ENCODE data around the gene SH2D3C. TPM values are rescaled to one million over a fixed set of nuclear protein-coding genes. Genes with fewer than 3 reads are reported as not detected.
A peak's percentile ranks its signal among the peaks of the same experiment; 100 is the strongest.

SH2D3C gene
- total RNA-seq, 1 experiment from 2014 or later = not detected

GRCh38 chr9:127801955-127802575 is 23.6 kb upstream of the SH2D3C start:
- H3K27me3 ChIP-seq (ENCODE audit: low read length) = no peaks in the 10 kb centered on the region
- H3K4me3 ChIP-seq (ENCODE audit: low read length) = peak overlapping the region; percentile 66
- no peaks in the 10 kb centered on the region for H3K9me2 ChIP-seq (replicated peaks; ENCODE audit: insufficient read depth, low read length)
- H3K36me3 ChIP-seq (ENCODE audit: insufficient read depth, low read length) = peaks cover 6% of the 10 kb centered on the region; the same call in 1 of the 2 replicates
- H2AFZ ChIP-seq (ENCODE audit: low read length) = peak overlapping the region; percentile 88; the same call in 1 of the 2 replicates
- peak overlapping the region; percentile 39 for H3K27ac ChIP-seq (ENCODE audit: low read length)
- H4K20me1 ChIP-seq (ENCODE audit: insufficient read depth, low read depth, low read length) = peaks cover 6% of the 10 kb centered on the region; the same call in 1 of the 2 replicates
- H3K9ac ChIP-seq (ENCODE audit: low read length) = peak overlapping the region; percentile 76
- peak overlapping the region; percentile 91 for H3K4me2 ChIP-seq (ENCODE audit: low read depth, low read length, poor library complexity, severe bottlenecking)
- no peaks in the 10 kb centered on the region for H3K9me3 ChIP-seq (ENCODE audit: low read length)
- peaks cover 19% of the 10 kb centered on the region for H3K4me1 ChIP-seq (ENCODE audit: low read length)
- peaks cover 28% of the 10 kb centered on the region for H3K79me2 ChIP-seq (ENCODE audit: low read length)
- no peak for DNase-seq

DNA sequence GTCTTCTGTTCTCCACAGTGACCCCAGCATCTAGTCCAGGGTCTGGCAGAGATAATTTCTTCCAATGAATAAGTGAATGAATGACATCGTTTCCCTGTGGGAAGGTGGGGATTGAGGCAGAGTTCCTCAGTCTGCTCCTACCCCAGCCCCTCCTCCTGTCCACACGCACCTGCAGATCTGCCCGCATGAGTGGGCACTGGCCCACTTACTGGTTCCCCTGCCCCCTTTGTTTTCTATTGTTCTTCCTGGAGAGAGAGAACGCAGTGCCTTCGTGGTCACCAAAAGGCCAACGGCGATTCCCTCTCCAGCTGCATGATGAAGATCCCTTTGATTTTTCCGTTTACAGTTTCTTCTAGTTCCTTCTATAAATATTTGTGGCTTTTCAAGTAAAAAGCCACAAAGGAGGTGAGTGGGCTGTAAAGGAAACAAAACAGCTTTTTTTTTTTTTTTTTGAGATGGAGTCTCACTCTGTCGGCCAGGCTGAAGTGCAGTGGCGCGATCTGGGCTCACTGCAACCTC is 18.4 kb upstream of the SH2D3C start:
- no peak for DNase-seq
- Histone ChIP-seq H4K20me1 (ENCODE audit: insufficient read depth, low read depth, low read length) (0 out of 2 replicates have a peak, but pooled peaks cover 10% of the 10 kb centered on the region), H3K4me3 (ENCODE audit: low read length) (no peak overlapping the region), H3K27ac (ENCODE audit: low read length) (no peak overlapping the region), H2AFZ (ENCODE audit: low read length) (no peak overlapping the region), H3K4me2 (ENCODE audit: low read depth, low read length, poor library complexity, severe bottlenecking) (no peak overlapping the region), H3K9me3 (ENCODE audit: low read length) (no peaks in the 10 kb centered on the region), H3K79me2 (ENCODE audit: low read length) (no peaks in the 10 kb centered on the region), H3K4me1 (ENCODE audit: low read length) (peaks cover 3% of the 10 kb centered on the region), H3K36me3 (ENCODE audit: insufficient read depth, low read length) (peaks cover 5% of the 10 kb centered on the region; the same call in 1 of the 2 replicates), H3K9ac (ENCODE audit: low read length) (no peak overlapping the region), H3K9me2 (replicated peaks; ENCODE audit: insufficient read depth, low read length) (no peaks in the 10 kb centered on the region), H3K27me3 (ENCODE audit: low read length) (no peaks in the 10 kb centered on the region)

DNA sequence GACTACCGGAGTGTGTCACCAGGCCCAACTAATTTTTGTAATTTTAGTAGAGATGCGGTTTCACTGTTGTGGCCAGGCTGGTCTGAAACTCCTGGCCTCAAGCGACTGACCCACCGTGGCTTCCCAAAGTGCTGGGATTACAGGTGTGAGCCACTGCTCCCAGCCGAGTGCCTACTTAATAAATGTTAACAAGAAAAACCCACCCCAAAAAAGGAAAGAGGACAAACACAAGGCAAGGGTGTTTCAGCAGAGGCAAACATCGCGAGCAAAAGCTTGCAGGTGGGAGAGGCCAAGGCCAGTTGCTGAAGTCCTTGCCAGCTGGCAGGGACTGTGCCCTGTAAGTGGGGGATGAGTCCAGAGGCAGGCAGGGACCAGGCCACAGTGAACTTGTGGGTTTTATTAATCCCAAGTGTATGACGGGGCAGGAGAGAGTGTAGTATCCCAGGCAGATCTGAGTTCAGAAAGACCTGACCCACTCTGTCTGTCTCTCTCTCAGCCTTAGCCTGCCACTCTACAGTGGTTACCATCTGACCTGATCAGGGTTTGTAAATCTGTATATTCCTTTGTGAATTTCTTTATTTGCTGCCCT is 17.9 kb upstream of the SH2D3C start:
- no peaks in the 10 kb centered on the region for H3K4me1 ChIP-seq (ENCODE audit: low read length)
- H3K4me3 ChIP-seq (ENCODE audit: low read length) = no peak overlapping the region
- H3K9ac ChIP-seq (ENCODE audit: low read length) = no peak overlapping the region
- 0 out of 2 replicates have a peak, but pooled peaks cover 10% of the 10 kb centered on the region for H4K20me1 ChIP-seq (ENCODE audit: insufficient read depth, low read depth, low read length)
- no peak overlapping the region for H3K27ac ChIP-seq (ENCODE audit: low read length)
- no peaks in the 10 kb centered on the region for H3K9me3 ChIP-seq (ENCODE audit: low read length)
- DNase-seq = peak; percentile 50
- peaks cover 5% of the 10 kb centered on the region; the same call in 1 of the 2 replicates for H3K36me3 ChIP-seq (ENCODE audit: insufficient read depth, low read length)
- H3K9me2 ChIP-seq (replicated peaks; ENCODE audit: insufficient read depth, low read length) = no peaks in the 10 kb centered on the region
- H3K79me2 ChIP-seq (ENCODE audit: low read length) = no peaks in the 10 kb centered on the region
- H3K27me3 ChIP-seq (ENCODE audit: low read length) = no peaks in the 10 kb centered on the region
- H3K4me2 ChIP-seq (ENCODE audit: low read depth, low read length, poor library complexity, severe bottlenecking) = no peak overlapping the region
- no peak overlapping the region for H2AFZ ChIP-seq (ENCODE audit: low read length)

- Histone ChIP-seq H3K4me2 (ENCODE audit: low read depth, low read length, poor library complexity, severe bottlenecking) (no peak overlapping the region), H3K27ac (ENCODE audit: low read length) (no peak overlapping the region), H3K79me2 (ENCODE audit: low read length) (no peaks in the 10 kb centered on the region), H3K27me3 (ENCODE audit: low read length) (no peaks in the 10 kb centered on the region), H3K9ac (ENCODE audit: low read length) (no peak overlapping the region), H4K20me1 (ENCODE audit: insufficient read depth, low read depth, low read length) (peaks cover 18% of the 10 kb centered on the region; the same call in 1 of the 2 replicates), H3K9me2 (replicated peaks; ENCODE audit: insufficient read depth, low read length) (no peaks in the 10 kb centered on the region), H3K36me3 (ENCODE audit: insufficient read depth, low read length) (peaks cover 14% of the 10 kb centered on the region), H3K4me1 (ENCODE audit: low read length) (no peaks in the 10 kb centered on the region), H3K9me3 (ENCODE audit: low read length) (no peaks in the 10 kb centered on the region), H3K4me3 (ENCODE audit: low read length) (no peak overlapping the region), H2AFZ (ENCODE audit: low read length) (no peak overlapping the region)
- no peak for DNase-seq
Measured at GRCh38 chr9:127794001-127794791, 15.7 kb upstream of the SH2D3C start.

GRCh38 chr9:127793093-127793708 is 14.7 kb upstream of the SH2D3C start:
- no peak overlapping the region for H3K9ac ChIP-seq (ENCODE audit: low read length)
- no peak for DNase-seq
- no peaks in the 10 kb centered on the region for H3K9me3 ChIP-seq (ENCODE audit: low read length)
- no peak overlapping the region for H3K27ac ChIP-seq (ENCODE audit: low read length)
- H3K79me2 ChIP-seq (ENCODE audit: low read length) = no peaks in the 10 kb centered on the region; the same call in 1 of the 2 replicates
- no peak overlapping the region for H2AFZ ChIP-seq (ENCODE audit: low read length)
- no peak overlapping the region for H3K4me3 ChIP-seq (ENCODE audit: low read length)
- H3K27me3 ChIP-seq (ENCODE audit: low read length) = no peaks in the 10 kb centered on the region
- H3K4me2 ChIP-seq (ENCODE audit: low read depth, low read length, poor library complexity, severe bottlenecking) = no peak overlapping the region
- H4K20me1 ChIP-seq (ENCODE audit: insufficient read depth, low read depth, low read length) = peaks cover 28% of the 10 kb centered on the region; the same call in 1 of the 2 replicates
- H3K36me3 ChIP-seq (ENCODE audit: insufficient read depth, low read length) = peaks cover 21% of the 10 kb centered on the region
- H3K9me2 ChIP-seq (replicated peaks; ENCODE audit: insufficient read depth, low read length) = no peaks in the 10 kb centered on the region
- H3K4me1 ChIP-seq (ENCODE audit: low read length) = no peaks in the 10 kb centered on the region

DNA sequence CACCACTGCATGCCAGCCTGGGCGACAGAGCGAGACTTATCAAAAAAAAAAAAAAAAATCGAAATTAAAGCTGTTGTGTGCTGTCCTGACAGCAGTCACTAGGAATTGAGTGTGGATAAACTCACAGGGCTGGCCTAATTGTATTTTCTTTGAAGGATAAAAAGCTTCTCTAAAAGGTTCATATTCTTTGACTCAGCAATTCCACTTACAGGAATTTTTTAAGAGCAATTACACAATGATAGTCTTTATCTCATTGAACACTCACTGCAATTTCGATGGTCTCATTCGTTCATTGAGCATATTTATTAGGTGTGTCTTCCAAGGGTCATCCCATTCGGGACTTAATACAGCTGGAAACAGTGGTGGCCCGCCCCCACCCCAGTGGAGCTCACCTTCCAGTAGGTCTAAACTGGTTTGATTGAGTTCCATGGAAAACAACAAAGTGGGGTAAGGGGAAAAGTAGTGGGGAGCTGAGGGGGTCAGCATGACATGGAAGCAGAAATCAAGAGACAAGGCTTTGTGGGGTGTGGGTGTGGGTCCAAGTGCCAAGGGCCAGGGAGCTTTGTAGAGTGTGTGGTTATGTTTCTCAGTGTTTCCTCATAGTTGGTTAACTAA is 14.1 kb upstream of the SH2D3C start:
- Histone ChIP-seq H3K9me3 (ENCODE audit: low read length) (no peaks in the 10 kb centered on the region), H3K4me2 (ENCODE audit: low read depth, low read length, poor library complexity, severe bottlenecking) (no peak overlapping the region), H3K27me3 (ENCODE audit: low read length) (no peaks in the 10 kb centered on the region), H3K4me1 (ENCODE audit: low read length) (peaks cover under 1% of the 10 kb centered on the region; the same call in 1 of the 2 replicates), H2AFZ (ENCODE audit: low read length) (no peak overlapping the region), H3K4me3 (ENCODE audit: low read length) (no peak overlapping the region), H3K9me2 (replicated peaks; ENCODE audit: insufficient read depth, low read length) (no peaks in the 10 kb centered on the region), H4K20me1 (ENCODE audit: insufficient read depth, low read depth, low read length) (peaks cover 34% of the 10 kb centered on the region), H3K79me2 (ENCODE audit: low read length) (peaks cover 6% of the 10 kb centered on the region), H3K36me3 (ENCODE audit: insufficient read depth, low read length) (peaks cover 28% of the 10 kb centered on the region), H3K27ac (ENCODE audit: low read length) (no peak overlapping the region), H3K9ac (ENCODE audit: low read length) (no peak overlapping the region)
- DNase-seq = no peak

DNA sequence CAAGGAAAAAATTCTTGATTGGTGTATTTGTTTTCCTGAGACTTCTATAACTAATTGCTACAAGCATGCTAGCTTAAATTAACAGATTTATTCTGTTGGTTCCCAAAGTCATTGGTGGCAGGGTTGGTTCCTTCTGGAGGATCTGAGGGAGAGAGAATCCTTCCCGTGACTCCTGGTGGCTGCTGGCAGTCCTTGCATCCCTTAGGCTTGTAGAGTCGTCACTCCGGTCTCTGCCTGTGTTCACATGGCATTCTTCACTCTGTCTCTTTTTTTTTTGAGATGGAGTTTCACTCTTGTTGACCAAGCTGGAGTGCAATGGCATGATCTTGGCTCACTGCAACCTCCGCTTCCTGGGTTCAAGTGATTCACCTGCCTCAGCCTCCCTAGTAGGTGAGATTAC is 12.6 kb upstream of the SH2D3C start:
- Histone ChIP-seq H4K20me1 (ENCODE audit: insufficient read depth, low read depth, low read length) (peaks cover 45% of the 10 kb centered on the region), H3K4me3 (ENCODE audit: low read length) (no peak overlapping the region), H3K27me3 (ENCODE audit: low read length) (no peaks in the 10 kb centered on the region), H3K9ac (ENCODE audit: low read length) (no peak overlapping the region), H3K79me2 (ENCODE audit: low read length) (peaks cover 20% of the 10 kb centered on the region), H3K36me3 (ENCODE audit: insufficient read depth, low read length) (peaks cover 35% of the 10 kb centered on the region), H2AFZ (ENCODE audit: low read length) (no peak overlapping the region), H3K9me3 (ENCODE audit: low read length) (no peaks in the 10 kb centered on the region), H3K9me2 (replicated peaks; ENCODE audit: insufficient read depth, low read length) (no peaks in the 10 kb centered on the region), H3K4me1 (ENCODE audit: low read length) (peaks cover 8% of the 10 kb centered on the region), H3K4me2 (ENCODE audit: low read depth, low read length, poor library complexity, severe bottlenecking) (no peak overlapping the region), H3K27ac (ENCODE audit: low read length) (no peak overlapping the region)
- no peak for DNase-seq
